Measurements from ENCODE around the gene TUBD1. TPM values are rescaled to one million over a fixed set of nuclear protein-coding genes. Genes with fewer than 3 reads are reported as not detected.
"Not testable (repeated sequence)": the region's sequence is repeated elsewhere in the genome, so short reads cannot be mapped to it uniquely, and the experiment has no call there.

TUBD1 gene
- total RNA-seq, 1 experiment from 2014 or later, result 7.3 TPM

DNA sequence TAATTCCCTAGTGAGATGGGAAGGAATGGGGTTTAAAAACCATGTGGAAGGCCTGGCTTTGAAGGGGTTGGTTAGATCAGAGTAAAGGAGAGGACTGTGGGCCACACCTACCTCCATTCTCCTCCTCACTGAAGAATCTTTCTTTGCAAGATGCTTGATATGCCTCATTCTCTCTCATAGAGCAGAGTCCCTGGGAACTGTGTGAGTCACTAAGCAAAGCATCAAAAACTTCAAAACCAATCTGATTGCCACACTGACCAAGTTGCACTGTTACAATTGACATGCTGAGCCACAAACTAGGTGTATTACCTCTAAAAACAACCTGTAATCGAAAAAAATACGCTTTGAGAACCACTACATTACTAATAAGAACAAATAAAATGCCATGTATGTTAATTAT, 2.0 kb downstream of the TUBD1 start:
- Histone ChIP-seq H3K79me2 (ENCODE audit: low read length) (peaks cover 47% of the 10 kb centered on the region), H3K9ac (ENCODE audit: low read length) (no peak overlapping the region), H3K9me2 (replicated peaks; ENCODE audit: insufficient read depth, low read length) (no peaks in the 10 kb centered on the region), H4K20me1 (ENCODE audit: insufficient read depth, low read depth, low read length) (peaks cover 13% of the 10 kb centered on the region; the same call in 1 of the 2 replicates), H3K27me3 (ENCODE audit: low read length) (no peaks in the 10 kb centered on the region), H3K27ac (ENCODE audit: low read length) (no peak overlapping the region), H3K4me3 (ENCODE audit: low read length) (no peak overlapping the region), H3K9me3 (ENCODE audit: low read length) (no peaks in the 10 kb centered on the region), H3K4me1 (ENCODE audit: low read length) (peaks cover 21% of the 10 kb centered on the region), H3K4me2 (ENCODE audit: low read depth, low read length, poor library complexity, severe bottlenecking) (no peak overlapping the region), H3K36me3 (ENCODE audit: insufficient read depth, low read length) (peaks cover 4% of the 10 kb centered on the region; the same call in 1 of the 2 replicates), H2AFZ (ENCODE audit: low read length) (no peak overlapping the region)
- no peak for DNase-seq

DNA sequence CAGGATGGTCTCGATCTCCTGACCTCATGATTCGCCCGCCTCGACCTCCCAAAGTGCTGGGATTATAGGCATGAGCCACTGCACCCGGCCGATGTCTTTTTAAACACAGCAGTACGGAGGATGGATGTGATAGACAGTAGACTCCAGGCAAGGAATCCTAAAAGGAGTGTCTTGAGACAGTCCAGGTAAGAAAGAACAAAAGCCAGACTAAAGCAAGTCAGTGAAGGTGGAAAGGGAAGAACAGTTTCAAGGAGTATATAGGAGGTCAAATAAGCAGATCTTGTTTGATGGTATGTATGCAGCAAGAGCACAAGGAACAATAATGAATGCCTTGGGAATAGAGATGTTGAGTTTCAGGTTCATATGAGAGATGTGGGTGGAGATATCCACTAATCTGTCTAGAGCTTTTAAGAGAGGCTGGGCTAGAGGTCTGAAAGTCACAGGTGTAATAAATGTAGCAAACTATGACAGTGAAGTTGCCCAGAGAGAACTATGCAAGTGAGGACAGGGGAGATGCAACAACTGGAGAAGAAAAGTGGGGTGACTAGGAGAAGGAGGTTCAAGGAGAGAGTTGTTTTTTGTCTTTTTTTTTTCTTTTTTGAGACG, 4.5 kb downstream of the TUBD1 start:
- H2AFZ ChIP-seq (ENCODE audit: low read length), result no peak overlapping the region
- peaks cover 5% of the 10 kb centered on the region; the same call in 1 of the 2 replicates for H3K36me3 ChIP-seq (ENCODE audit: insufficient read depth, low read length)
- DNase-seq, result no peak
- no peak overlapping the region for H3K4me3 ChIP-seq (ENCODE audit: low read length)
- H4K20me1 ChIP-seq (ENCODE audit: insufficient read depth, low read depth, low read length), result no peaks in the 10 kb centered on the region
- no peaks in the 10 kb centered on the region for H3K27me3 ChIP-seq (ENCODE audit: low read length)
- peaks cover 27% of the 10 kb centered on the region for H3K79me2 ChIP-seq (ENCODE audit: low read length)
- no peaks in the 10 kb centered on the region for H3K9me3 ChIP-seq (ENCODE audit: low read length)
- H3K9me2 ChIP-seq (replicated peaks; ENCODE audit: insufficient read depth, low read length), result no peaks in the 10 kb centered on the region
- H3K27ac ChIP-seq (ENCODE audit: low read length), result no peak overlapping the region
- peaks cover 11% of the 10 kb centered on the region for H3K4me1 ChIP-seq (ENCODE audit: low read length)
- H3K4me2 ChIP-seq (ENCODE audit: low read depth, low read length, poor library complexity, severe bottlenecking), result no peak overlapping the region
- H3K9ac ChIP-seq (ENCODE audit: low read length), result no peak overlapping the region

DNA sequence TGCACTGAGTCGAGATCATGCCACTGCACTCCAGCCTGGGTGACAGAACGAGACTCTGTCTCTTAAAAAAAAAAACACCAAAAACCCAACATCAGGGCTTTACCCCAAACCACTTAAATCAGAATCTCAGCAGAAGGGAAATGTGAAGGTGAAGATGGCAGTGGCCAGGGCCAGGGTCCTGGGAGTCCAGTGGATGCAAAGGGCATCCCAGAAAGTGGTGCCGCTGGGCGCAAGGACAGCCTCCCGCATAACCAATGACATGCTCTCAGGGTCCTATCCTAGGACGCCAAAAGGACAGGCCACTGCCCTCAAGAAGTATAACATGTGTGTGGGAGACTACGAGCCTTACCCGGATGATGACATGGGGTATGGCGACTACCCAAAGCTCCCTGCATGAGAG, 7.9 kb downstream of the TUBD1 start:
- Histone ChIP-seq H3K4me2 (ENCODE audit: low read depth, low read length, poor library complexity, severe bottlenecking) (no peak overlapping the region), H2AFZ (ENCODE audit: low read length) (no peak overlapping the region), H4K20me1 (ENCODE audit: insufficient read depth, low read depth, low read length) (no peaks in the 10 kb centered on the region), H3K79me2 (ENCODE audit: low read length) (peaks cover 3% of the 10 kb centered on the region; the same call in 1 of the 2 replicates), H3K4me3 (ENCODE audit: low read length) (no peak overlapping the region), H3K27me3 (ENCODE audit: low read length) (no peaks in the 10 kb centered on the region), H3K36me3 (ENCODE audit: insufficient read depth, low read length) (peaks cover 5% of the 10 kb centered on the region; the same call in 1 of the 2 replicates), H3K27ac (ENCODE audit: low read length) (no peak overlapping the region), H3K9ac (ENCODE audit: low read length) (no peak overlapping the region), H3K9me3 (ENCODE audit: low read length) (no peaks in the 10 kb centered on the region), H3K9me2 (replicated peaks; ENCODE audit: insufficient read depth, low read length) (no peaks in the 10 kb centered on the region), H3K4me1 (ENCODE audit: low read length) (no peaks in the 10 kb centered on the region)
- no peak for DNase-seq

DNA sequence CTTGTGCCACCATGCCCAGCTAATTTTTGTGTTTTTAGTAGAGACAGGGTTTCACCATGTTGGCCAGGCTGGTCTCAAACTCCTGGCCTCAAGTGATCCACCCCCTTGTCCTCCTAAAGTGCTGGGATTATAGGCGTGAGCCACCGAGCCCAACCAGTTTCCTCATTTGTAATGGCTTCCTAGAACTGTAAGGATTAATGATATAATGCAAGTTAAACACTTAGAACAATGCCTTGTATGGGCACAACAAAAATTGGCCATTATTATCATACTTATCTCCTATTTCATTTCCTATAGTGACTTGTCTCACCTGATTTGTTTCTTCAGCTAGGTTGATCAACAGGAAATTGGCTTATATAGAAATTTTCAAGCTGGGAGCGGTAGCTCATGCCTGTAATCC, 14.1 kb downstream of the TUBD1 start:
- H4K20me1 ChIP-seq (ENCODE audit: insufficient read depth, low read depth, low read length), result no peaks in the 10 kb centered on the region
- H3K4me3 ChIP-seq (ENCODE audit: low read length), result no peak overlapping the region
- H3K4me2 ChIP-seq (ENCODE audit: low read depth, low read length, poor library complexity, severe bottlenecking), result no peak overlapping the region
- no peaks in the 10 kb centered on the region for H3K9me3 ChIP-seq (ENCODE audit: low read length)
- no peak for DNase-seq
- no peak overlapping the region for H2AFZ ChIP-seq (ENCODE audit: low read length)
- H3K36me3 ChIP-seq (ENCODE audit: insufficient read depth, low read length), result peaks cover 8% of the 10 kb centered on the region; the same call in 1 of the 2 replicates
- H3K27ac ChIP-seq (ENCODE audit: low read length), result no peak overlapping the region
- H3K4me1 ChIP-seq (ENCODE audit: low read length), result no peaks in the 10 kb centered on the region
- H3K9me2 ChIP-seq (replicated peaks; ENCODE audit: insufficient read depth, low read length), result no peaks in the 10 kb centered on the region
- no peaks in the 10 kb centered on the region for H3K27me3 ChIP-seq (ENCODE audit: low read length)
- no peak overlapping the region for H3K9ac ChIP-seq (ENCODE audit: low read length)
- H3K79me2 ChIP-seq (ENCODE audit: low read length), result no peaks in the 10 kb centered on the region

- DNase-seq, result no peak
- no peaks in the 10 kb centered on the region for H3K9me2 ChIP-seq (replicated peaks; ENCODE audit: insufficient read depth, low read length)
- H3K4me3 ChIP-seq (ENCODE audit: low read length), result no peak overlapping the region
- H3K9me3 ChIP-seq (ENCODE audit: low read length), result no peaks in the 10 kb centered on the region
- no peaks in the 10 kb centered on the region for H3K4me1 ChIP-seq (ENCODE audit: low read length)
- H3K4me2 ChIP-seq (ENCODE audit: low read depth, low read length, poor library complexity, severe bottlenecking), result no peak overlapping the region
- H4K20me1 ChIP-seq (ENCODE audit: insufficient read depth, low read depth, low read length), result no peaks in the 10 kb centered on the region
- H3K79me2 ChIP-seq (ENCODE audit: low read length), result no peaks in the 10 kb centered on the region
- H3K27me3 ChIP-seq (ENCODE audit: low read length), result no peaks in the 10 kb centered on the region
- peaks cover 8% of the 10 kb centered on the region; the same call in 1 of the 2 replicates for H3K36me3 ChIP-seq (ENCODE audit: insufficient read depth, low read length)
- H3K27ac ChIP-seq (ENCODE audit: low read length), result no peak overlapping the region
- no peak overlapping the region for H3K9ac ChIP-seq (ENCODE audit: low read length)
- no peak overlapping the region for H2AFZ ChIP-seq (ENCODE audit: low read length)
These were observed 14.8 kb downstream of the TUBD1 start for GRCh38 chr17:59877965-59878364.

- no peaks in the 10 kb centered on the region for H3K4me1 ChIP-seq (ENCODE audit: low read length)
- H3K9ac ChIP-seq (ENCODE audit: low read length), result no peak overlapping the region
- no peaks in the 10 kb centered on the region for H3K9me2 ChIP-seq (replicated peaks; ENCODE audit: insufficient read depth, low read length)
- DNase-seq, result no peak
- no peak overlapping the region for H3K27ac ChIP-seq (ENCODE audit: low read length)
- no peaks in the 10 kb centered on the region for H4K20me1 ChIP-seq (ENCODE audit: insufficient read depth, low read depth, low read length)
- no peaks in the 10 kb centered on the region for H3K79me2 ChIP-seq (ENCODE audit: low read length)
- no peaks in the 10 kb centered on the region for H3K9me3 ChIP-seq (ENCODE audit: low read length)
- H3K27me3 ChIP-seq (ENCODE audit: low read length), result no peaks in the 10 kb centered on the region
- no peak overlapping the region for H2AFZ ChIP-seq (ENCODE audit: low read length)
- no peak overlapping the region for H3K4me2 ChIP-seq (ENCODE audit: low read depth, low read length, poor library complexity, severe bottlenecking)
- H3K4me3 ChIP-seq (ENCODE audit: low read length), result no peak overlapping the region
- H3K36me3 ChIP-seq (ENCODE audit: insufficient read depth, low read length), result peaks cover 8% of the 10 kb centered on the region; the same call in 1 of the 2 replicates
These were observed 16.6 kb downstream of the TUBD1 start for GRCh38 chr17:59876107-59876506.

- Histone ChIP-seq H3K36me3 (ENCODE audit: insufficient read depth, low read length) (peaks cover 8% of the 10 kb centered on the region; the same call in 1 of the 2 replicates), H3K9me3 (ENCODE audit: low read length) (no peaks in the 10 kb centered on the region), H3K4me1 (ENCODE audit: low read length) (no peaks in the 10 kb centered on the region)
These were observed 18.4 kb downstream of the TUBD1 start for GRCh38 chr17:59874376-59874775.

GRCh38 chr17:59873414-59873813, 19.3 kb downstream of the TUBD1 start:
- not testable (repeated sequence) for H2AFZ ChIP-seq (ENCODE audit: low read length); H3K27me3 ChIP-seq (ENCODE audit: low read length); H3K4me3 ChIP-seq (ENCODE audit: low read length); DNase-seq; H3K4me2 ChIP-seq (ENCODE audit: low read depth, low read length, poor library complexity, severe bottlenecking); H3K79me2 ChIP-seq (ENCODE audit: low read length); H4K20me1 ChIP-seq (ENCODE audit: insufficient read depth, low read depth, low read length); H3K4me1 ChIP-seq (ENCODE audit: low read length); H3K9me3 ChIP-seq (ENCODE audit: low read length); H3K36me3 ChIP-seq (ENCODE audit: insufficient read depth, low read length); H3K27ac ChIP-seq (ENCODE audit: low read length); H3K9ac ChIP-seq (ENCODE audit: low read length); H3K9me2 ChIP-seq (replicated peaks; ENCODE audit: insufficient read depth, low read length)

More at GRCh38 chr17:59874376-59874775, 18.4 kb downstream of the TUBD1 start:
- no peak overlapping the region for H3K4me3 ChIP-seq (ENCODE audit: low read length)
- H3K79me2 ChIP-seq (ENCODE audit: low read length), result no peaks in the 10 kb centered on the region
- H2AFZ ChIP-seq (ENCODE audit: low read length), result no peak overlapping the region
- DNase-seq, result no peak
- H3K4me2 ChIP-seq (ENCODE audit: low read depth, low read length, poor library complexity, severe bottlenecking), result no peak overlapping the region
- H3K27me3 ChIP-seq (ENCODE audit: low read length), result no peaks in the 10 kb centered on the region
- H3K27ac ChIP-seq (ENCODE audit: low read length), result no peak overlapping the region
- no peak overlapping the region for H3K9ac ChIP-seq (ENCODE audit: low read length)
- H4K20me1 ChIP-seq (ENCODE audit: insufficient read depth, low read depth, low read length), result no peaks in the 10 kb centered on the region
- no peaks in the 10 kb centered on the region for H3K9me2 ChIP-seq (replicated peaks; ENCODE audit: insufficient read depth, low read length)

All from Karpas-422 (cell line).